Measurements from ENCODE around the gene LIN54. TPM values are rescaled to one million over a fixed set of nuclear protein-coding genes. Genes with fewer than 3 reads are reported as not detected.
"Not testable (repeated sequence)": the region's sequence is repeated elsewhere in the genome, so short reads cannot be mapped to it uniquely, and the experiment has no call there.

LIN54 gene
- total RNA-seq: 10 to 100 TPM; 15.6 to 16.7 (median 15.8) TPM
- long read RNA-seq, donor 1, full-length matches to known transcripts: 4 of 6 reads
- long read RNA-seq, donor 1, partial matches to known transcripts: 1 of 6 reads
- long read RNA-seq, donor 1, other reads (novel, unspliced or antisense): 1 of 6 reads
- long read RNA-seq, donor 2, partial matches to known transcripts: 2 of 3 reads
- long read RNA-seq, donor 2, other reads (novel, unspliced or antisense): 1 of 3 reads

DNA sequence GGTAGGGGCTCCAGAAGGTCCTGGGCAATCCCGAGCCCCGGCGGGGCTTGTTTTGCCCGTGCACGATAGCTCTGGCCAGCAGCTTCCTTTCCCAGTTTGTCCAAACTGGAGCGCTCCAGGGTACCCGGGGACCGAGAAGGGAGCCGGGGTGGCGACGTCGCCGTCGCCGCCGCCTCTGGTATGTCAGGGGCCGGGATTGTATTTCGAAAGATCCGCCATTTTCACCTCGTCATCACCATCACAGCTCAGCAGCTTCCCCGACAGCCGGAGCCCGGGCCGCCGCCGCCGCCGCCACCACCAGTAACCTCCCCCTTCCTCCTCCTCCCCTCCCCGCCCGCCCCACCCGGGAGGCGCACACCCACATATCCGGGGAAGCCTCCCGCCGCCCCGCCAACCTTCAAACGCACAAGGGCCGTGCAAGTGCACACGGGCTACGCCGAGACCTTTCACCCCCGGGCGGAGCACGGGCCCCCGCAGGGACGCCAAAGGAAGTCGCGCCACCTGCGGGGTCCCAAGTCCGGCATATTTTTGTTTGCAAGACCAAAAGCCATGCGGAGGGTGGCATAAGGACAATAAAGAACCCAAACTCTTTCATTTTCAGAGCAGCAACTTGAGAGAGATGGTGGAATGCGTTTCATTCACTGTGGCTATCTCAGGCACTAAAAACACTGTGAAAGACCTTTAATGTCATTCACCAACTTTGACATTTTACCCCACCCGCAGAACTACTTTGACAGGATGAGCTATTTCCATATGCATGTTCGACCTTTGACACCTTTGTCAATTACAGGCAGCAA is at the start of gene LIN54:
LIN54 (minus strand) TSS at position 302 of the 797 bp plus-strand sequence. CDS start 25,979 bp downstream, outside the sequence.
- peaks cover 27% of the 10 kb centered on the region for H3K4me1 ChIP-seq (ENCODE audit: low read depth)
- peak within 1 kb of the TSS; percentile 63 for H3K4me3 ChIP-seq
- no peaks in the 10 kb centered on the region for H3K9me3 ChIP-seq
- TF ChIP-seq, protein P1, sequence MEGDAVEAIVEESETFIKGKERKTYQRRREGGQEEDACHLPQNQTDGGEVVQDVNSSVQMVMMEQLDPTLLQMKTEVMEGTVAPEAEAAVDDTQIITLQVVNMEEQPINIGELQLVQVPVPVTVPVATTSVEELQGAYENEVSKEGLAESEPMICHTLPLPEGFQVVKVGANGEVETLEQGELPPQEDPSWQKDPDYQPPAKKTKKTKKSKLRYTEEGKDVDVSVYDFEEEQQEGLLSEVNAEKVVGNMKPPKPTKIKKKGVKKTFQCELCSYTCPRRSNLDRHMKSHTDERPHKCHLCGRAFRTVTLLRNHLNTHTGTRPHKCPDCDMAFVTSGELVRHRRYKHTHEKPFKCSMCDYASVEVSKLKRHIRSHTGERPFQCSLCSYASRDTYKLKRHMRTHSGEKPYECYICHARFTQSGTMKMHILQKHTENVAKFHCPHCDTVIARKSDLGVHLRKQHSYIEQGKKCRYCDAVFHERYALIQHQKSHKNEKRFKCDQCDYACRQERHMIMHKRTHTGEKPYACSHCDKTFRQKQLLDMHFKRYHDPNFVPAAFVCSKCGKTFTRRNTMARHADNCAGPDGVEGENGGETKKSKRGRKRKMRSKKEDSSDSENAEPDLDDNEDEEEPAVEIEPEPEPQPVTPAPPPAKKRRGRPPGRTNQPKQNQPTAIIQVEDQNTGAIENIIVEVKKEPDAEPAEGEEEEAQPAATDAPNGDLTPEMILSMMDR (IDR thresholded peaks at IDR 0.05): no peak
- ATAC-seq (peak; percentile 68), DNase-seq (peak; percentile 86 to 94 (median 90))
- intact Hi-C loops (cut with DNase I, micrococcal nuclease): loop anchor here in 1 of 2 donors (5.0 kb wide), 1 partner anchor 108 kb away; the partner anchor contains the start of gene THAP9
- H3K36me3 ChIP-seq (ENCODE audit: low read depth): no peaks in the 10 kb centered on the region

DNA sequence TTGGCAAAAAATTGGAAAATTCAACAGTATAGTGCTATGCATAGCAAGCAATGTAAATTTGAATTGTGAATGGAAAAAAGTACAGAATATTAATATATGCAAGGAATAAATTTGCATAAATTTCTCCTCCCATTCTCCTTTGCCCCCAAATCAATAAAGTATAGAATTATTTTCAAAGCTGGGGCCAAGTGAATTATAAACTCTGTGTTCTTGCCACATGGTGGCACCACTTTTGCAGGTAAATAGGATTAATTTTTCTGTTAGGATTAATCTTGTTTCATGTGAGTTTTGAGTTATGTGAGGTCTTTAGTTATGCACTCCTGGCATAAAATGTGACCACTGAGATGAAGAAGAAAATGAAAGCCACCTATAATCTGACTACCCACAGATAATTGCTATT is 44.3 kb upstream of the LIN54 start:
- DNase-seq (peak in 1 of 3 donors; percentile 38), ATAC-seq (no peak)
- TF ChIP-seq, protein P1 (IDR thresholded peaks at IDR 0.05): no peak
- Histone ChIP-seq H3K4me1 (ENCODE audit: low read depth) (no peaks in the 10 kb centered on the region), H3K9me3 (no peaks in the 10 kb centered on the region), H3K36me3 (ENCODE audit: low read depth) (no peaks in the 10 kb centered on the region), H3K4me3 (no peak overlapping the region)
- intact Hi-C loops (cut with DNase I, micrococcal nuclease): no loop called here

DNA sequence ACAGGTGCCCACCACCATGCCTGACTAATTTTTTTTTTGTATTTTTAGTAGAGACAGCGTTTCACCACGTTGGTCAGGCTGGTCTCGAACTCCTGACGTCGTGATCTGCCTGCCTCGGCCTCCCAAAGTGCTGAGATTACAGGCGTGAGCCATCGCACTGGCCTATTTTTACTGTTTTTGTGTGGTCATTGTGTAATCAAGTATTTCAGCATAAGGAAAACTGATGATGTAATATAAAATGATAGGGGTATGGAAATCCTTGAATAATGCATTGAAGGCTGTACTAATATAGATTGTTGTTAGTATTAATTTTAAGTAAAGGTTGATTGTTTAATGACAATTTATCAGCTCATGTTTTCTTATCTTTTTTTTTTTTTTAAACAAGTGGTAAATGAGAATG is 38.2 kb upstream of the LIN54 start:
- H3K36me3 ChIP-seq (ENCODE audit: low read depth): not testable (repeated sequence)

DNA sequence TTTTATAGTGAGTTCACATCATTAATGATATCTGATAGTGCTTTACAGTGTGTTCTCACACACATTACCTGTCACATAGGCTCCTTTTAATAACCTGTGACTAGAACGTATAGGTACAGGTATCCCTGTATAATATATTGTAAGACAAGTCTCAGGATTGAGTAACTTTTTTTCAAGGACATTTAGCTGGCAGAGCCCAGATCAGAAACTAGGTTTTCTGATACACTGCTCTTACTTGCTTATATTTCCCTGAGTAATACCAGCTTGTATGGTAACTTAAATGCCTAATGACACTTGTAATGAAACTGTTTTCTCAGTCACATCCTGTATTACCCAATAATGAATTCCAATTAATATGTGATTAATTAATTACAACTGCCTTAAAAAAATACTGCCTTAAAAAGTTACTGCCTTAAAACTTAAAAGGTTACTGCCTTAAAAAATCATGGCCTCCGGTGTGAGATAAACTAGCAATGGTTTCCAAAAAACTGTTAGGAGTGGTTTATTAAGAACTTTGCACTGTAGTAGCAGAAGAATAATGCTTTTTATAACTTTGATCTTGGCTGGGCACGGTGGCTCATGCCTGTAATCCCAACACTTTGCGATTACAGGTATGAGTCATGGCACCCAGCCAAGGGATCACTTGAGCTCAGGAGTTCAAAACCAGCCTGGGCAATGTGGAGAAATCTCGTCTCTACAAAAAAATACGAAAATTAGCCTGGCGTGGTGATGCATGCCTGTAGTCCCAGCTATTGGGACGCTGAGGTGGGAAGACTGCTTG is 36.3 kb upstream of the LIN54 start:
- intact Hi-C loops (cut with DNase I, micrococcal nuclease): no loop called here
- TF ChIP-seq, protein P1 (IDR thresholded peaks at IDR 0.05): no peak
- Histone ChIP-seq H3K36me3 (ENCODE audit: low read depth) (no peaks in the 10 kb centered on the region), H3K4me3 (no peak overlapping the region), H3K9me3 (no peaks in the 10 kb centered on the region), H3K4me1 (ENCODE audit: low read depth) (no peaks in the 10 kb centered on the region)
- ATAC-seq (peak; percentile 52), DNase-seq (peak in 1 of 3 donors; percentile 35)

More for the DNA sequence above, 38.2 kb upstream of the LIN54 start:
- DNase-seq; H3K9me3 ChIP-seq; H3K4me3 ChIP-seq; ATAC-seq; intact Hi-C loops (cut with DNase I, micrococcal nuclease); H3K4me1 ChIP-seq (ENCODE audit: low read depth): not testable (repeated sequence)

DNA sequence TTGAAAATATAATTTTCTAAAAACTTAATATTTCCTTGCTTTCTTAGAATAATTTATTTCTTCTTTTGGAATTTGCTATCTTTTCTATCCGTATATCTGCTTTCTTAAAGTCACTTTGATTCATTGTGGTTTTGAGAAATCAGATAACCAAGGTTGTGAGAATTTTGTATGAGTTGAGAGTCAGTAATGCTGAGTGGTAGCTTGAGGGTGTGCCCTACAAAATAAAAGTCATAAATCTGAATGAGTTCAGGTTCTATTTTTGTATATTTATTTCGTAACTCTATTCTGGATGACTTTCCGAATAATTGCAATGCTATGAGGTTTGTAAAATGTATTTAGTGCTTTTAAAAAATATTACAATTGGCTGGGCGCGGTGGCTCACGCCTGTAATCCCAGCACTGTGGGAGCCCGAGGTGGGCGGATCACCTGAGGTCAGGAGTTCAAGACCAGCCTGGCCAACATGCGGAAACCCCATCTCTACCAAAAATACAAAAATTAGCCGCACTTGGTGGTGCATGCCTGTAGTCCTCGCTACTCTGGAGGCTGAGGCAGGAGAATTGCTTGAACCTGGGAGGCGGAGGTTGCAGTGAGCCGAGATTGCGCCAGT is 33.3 kb upstream of the LIN54 start:
- intact Hi-C loops (cut with DNase I, micrococcal nuclease): no loop called here
- Histone ChIP-seq H3K4me3 (no peak overlapping the region), H3K36me3 (ENCODE audit: low read depth) (no peaks in the 10 kb centered on the region), H3K4me1 (ENCODE audit: low read depth) (no peaks in the 10 kb centered on the region), H3K9me3 (no peaks in the 10 kb centered on the region)
- DNase-seq (no peak), ATAC-seq (no peak)
- TF ChIP-seq, protein P1 (IDR thresholded peaks at IDR 0.05): no peak

DNA sequence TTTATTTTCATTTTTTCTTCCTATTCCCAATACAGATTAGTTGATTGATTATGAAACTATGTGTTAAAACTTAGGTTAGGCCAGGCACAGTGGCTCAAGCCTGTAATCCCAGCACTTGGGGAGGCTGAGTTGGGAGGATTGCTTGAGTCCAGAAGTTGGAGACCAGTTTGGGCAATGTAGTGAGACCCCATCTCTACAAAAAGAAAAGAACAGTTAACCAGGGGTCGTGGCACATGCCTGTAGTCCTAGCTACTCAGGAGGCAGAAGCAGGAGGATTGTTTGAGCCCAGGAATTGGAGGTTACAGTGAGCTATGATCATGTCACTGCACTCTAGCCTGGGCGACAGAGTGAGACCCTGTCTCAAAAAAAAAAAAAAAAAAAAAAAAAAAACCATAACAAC is 32.5 kb upstream of the LIN54 start:
- DNase-seq; H3K36me3 ChIP-seq (ENCODE audit: low read depth); H3K4me1 ChIP-seq (ENCODE audit: low read depth); H3K4me3 ChIP-seq; intact Hi-C loops (cut with DNase I, micrococcal nuclease); ATAC-seq; H3K9me3 ChIP-seq: not testable (repeated sequence)

Measured in mucosa of descending colon (tissue), 3 donors.